ENCODE results near the gene TKFC.

TKFC gene

GRCh38 chr11:61294717-61295595 is 38.1 kb upstream of the TKFC start, which contains the start of gene VWCE (continued):
- no peak for TF ChIP-seq ZBTB7A (tag by site-specific recombination; IDR thresholded peaks at IDR 0.05; ENCODE audit: low read depth)

- Histone ChIP-seq H3K4me1 (ENCODE audit: control insufficient read depth, insufficient read depth, low read length) (no peaks in the 10 kb centered on the region; the same call in 1 of the 2 replicates), H3K4me3 (ENCODE audit: low read depth, low read length) (no peak overlapping the region), H3K36me3 (ENCODE audit: control insufficient read depth in 2 of 2, insufficient read depth in 1 of 2, low read length in 2 of 2) (peaks cover 0 to 38% of the 10 kb centered on the region in 2 experiments; a peak in 1 of 3 replicates), H3K27ac (ENCODE audit: extremely low read depth, low read depth, low read length) (no peak overlapping the region), H3K9me3 (ENCODE audit: control insufficient read depth, insufficient read depth, low read depth, low read length) (no peaks in the 10 kb centered on the region)
- TF ChIP-seq ZBTB26 (tag by site-specific recombination; optimal IDR thresholded peaks at IDR 0.05) (no peak), YY1 (tag by site-specific recombination; IDR thresholded peaks at IDR 0.05) (no peak), ZNF16 (tag by site-specific recombination; IDR thresholded peaks at IDR 0.05; ENCODE audit: low read depth) (no peak), ZIC2 (tag by site-specific recombination; IDR thresholded peaks at IDR 0.05) (no peak), OVOL3 (tag by site-specific recombination; IDR thresholded peaks at IDR 0.05) (no peak), ZNF621 (tag by site-specific recombination; IDR thresholded peaks at IDR 0.05) (no peak), ZNF404 (tag by site-specific recombination; IDR thresholded peaks at IDR 0.05) (no peak), ELK4 (IDR thresholded peaks at IDR 0.05; ENCODE audit: borderline replicate concordance, low read depth, low read length) (no peak), ZNF558 (tag by site-specific recombination; IDR thresholded peaks at IDR 0.05) (no peak), ZNF391 (tag by site-specific recombination; IDR thresholded peaks at IDR 0.05; ENCODE audit: borderline replicate concordance, low read depth) (no peak), ZBTB6 (tag by site-specific recombination; IDR thresholded peaks at IDR 0.05) (no peak), SP7 (tag by site-specific recombination; IDR thresholded peaks at IDR 0.05) (no peak), ZNF37A (tag by site-specific recombination; IDR thresholded peaks at IDR 0.05) (no peak)
- POLR2A ChIA-PET: no interaction called here
- CTCF ChIA-PET: no interaction called here
Measured at GRCh38 chr11:61295596-61295926, 37.5 kb upstream of the TKFC start.

- peaks cover 5 to 56% of the 10 kb centered on the region in 2 experiments; a peak in 2 of 3 replicates for H3K36me3 ChIP-seq (ENCODE audit: control insufficient read depth in 2 of 2, insufficient read depth in 1 of 2, low read length in 2 of 2)
- TF ChIP-seq ZNF184 (tag by site-specific recombination; IDR thresholded peaks at IDR 0.05) (no peak), SP7 (tag by site-specific recombination; IDR thresholded peaks at IDR 0.05) (no peak), ZNF600 (tag by site-specific recombination; IDR thresholded peaks at IDR 0.05) (peak; percentile 13; the same call in 1 of the 2 replicates), ZNF664 (tag by site-specific recombination; IDR thresholded peaks at IDR 0.05) (peak; percentile 8; the same call in 1 of the 2 replicates)
- H3K4me3 ChIP-seq (ENCODE audit: low read depth, low read length): no peak overlapping the region
- H3K4me1 ChIP-seq (ENCODE audit: control insufficient read depth, insufficient read depth, low read length): no peaks in the 10 kb centered on the region; the same call in 1 of the 2 replicates
- ChIA-PET POLR2A (interaction anchor here (0.9 kb wide), 1 partner anchor 39 kb away, joined by 3 read pairs; no protein-coding TSS in a partner anchor), CTCF (interaction anchor here (0.7 to 0.9 kb wide), 2 partner anchors 9 to 37 kb away, joined by 3 read pairs; no protein-coding TSS in a partner anchor)
- peak overlapping the region; percentile 25; the same call in 1 of the 2 replicates for H3K27ac ChIP-seq (ENCODE audit: extremely low read depth, low read depth, low read length)
- no peaks in the 10 kb centered on the region for H3K9me3 ChIP-seq (ENCODE audit: control insufficient read depth, insufficient read depth, low read depth, low read length)
Measured at GRCh38 chr11:61297341-61297740, 35.7 kb upstream of the TKFC start.

All from HEK293 (cell line).